PC-3 (cell line): Measurements from ENCODE around the gene RGS9BP.

ENCODE experiments used
- CTCF ChIP-seq: fragments of 300-600 bp; sonication (generic); conservative IDR thresholded peaks from 2 replicates; pipeline ENCODE4 v1.5.1; 2017; ENCODE audit warnings: antibody characterized with exemption, low read depth, mild to moderate bottlenecking, low read length
- EZH2 ChIP-seq: fragments of 300-600 bp; sonication (generic); IDR thresholded peaks from one replicate; pipeline ENCODE4 v1.6.1; 2017; ENCODE audit warnings: antibody characterized with exemption, mild to moderate bottlenecking, low read length; ENCODE audit not compliant: unreplicated experiment
- EZH2phosphoT487 ChIP-seq: fragments of 300-600 bp; sonication (generic); IDR thresholded peaks from 2 replicates; pipeline ENCODE4 v1.6.1; 2018; ENCODE audit warnings: mild to moderate bottlenecking, antibody characterized with exemption, low read length, borderline replicate concordance

- TF ChIP-seq EZH2 (no peak), CTCF (no peak), EZH2phosphoT487 (no peak)
Measured at GRCh38 chr19:32649751-32650150, 25.9 kb upstream of the RGS9BP start.
